A673 (cell line): ENCODE data around the gene TAS1R2. TPM values are rescaled to one million over a fixed set of nuclear protein-coding genes. Genes with fewer than 3 reads are reported as not detected.

Experiments used
- BruUV-seq: library from RNA; stranded (reverse); fragments of 400-500 nt; replicated peaks from 2 replicates; lab custom pipeline; 2021; lab: Mats Ljungman, UMichigan
- CTCF ChIA-PET: fragments of 300-600 bp; sonication (Branson Sonifier 250); formaldehyde crosslinking; loops from one replicate; lab custom pipeline; 2022; ENCODE audit warnings: antibody characterized with exemption; lab: Charles Lee
- POLR2A ChIA-PET: fragments of 300-600 bp; sonication (Branson Sonifier 250); formaldehyde crosslinking; loops from one replicate; lab custom pipeline; 2022; ENCODE audit warnings: antibody characterized with exemption; ENCODE audit not compliant: low non-redundant PET; lab: Charles Lee
- DNase-seq: peaks from one replicate; pipeline ENCODE4 v3.0.0-alpha.2; 2015; ENCODE audit warnings: low spot score
- H3K27ac ChIP-seq: fragments of 200-600 bp; sonication (generic); 2 replicates; pipeline ENCODE4 v1.5.1; 2016; ENCODE audit warnings: mixed run types, low read depth, mild to moderate bottlenecking, mixed read lengths, antibody characterized with exemption, low read length; ENCODE audit not compliant: poor library complexity, severe bottlenecking
- H3K27me3 ChIP-seq: fragments of 200-600 bp; sonication (generic); replicated peaks from 2 replicates; pipeline ENCODE4 v1.6.1; 2017; ENCODE audit warnings: mixed run types, low read depth, mild to moderate bottlenecking, mixed read lengths, antibody characterized with exemption, low read length; ENCODE audit not compliant: insufficient read depth, poor library complexity
- H3K36me3 ChIP-seq: fragments of 200-600 bp; sonication (generic); 2 replicates; pipeline ENCODE4 v1.6.1; 2016; ENCODE audit warnings: mixed run types, mild to moderate bottlenecking, mixed read lengths, antibody characterized with exemption, low read length; ENCODE audit not compliant: insufficient read depth, poor library complexity, severe bottlenecking
- H3K4me1 ChIP-seq: fragments of 200-600 bp; sonication (generic); 2 replicates; pipeline ENCODE4 v1.6.1; 2017; ENCODE audit warnings: mixed run types, mild to moderate bottlenecking, mixed read lengths, antibody characterized with exemption, low read length; ENCODE audit not compliant: insufficient read depth, poor library complexity, severe bottlenecking
- H3K4me3 ChIP-seq: fragments of 200-600 bp; sonication (generic); 2 replicates; pipeline ENCODE4 v1.5.1; 2016; ENCODE audit warnings: low read depth, mixed run types, mild to moderate bottlenecking, mixed read lengths, low read length; ENCODE audit not compliant: poor library complexity, severe bottlenecking
- H3K9me3 ChIP-seq: fragments of 200-600 bp; sonication (generic); 2 replicates; pipeline ENCODE4 v1.6.1; 2016; ENCODE audit warnings: mixed run types, low read depth, mild to moderate bottlenecking, mixed read lengths, antibody characterized with exemption, low read length; ENCODE audit not compliant: poor library complexity, severe bottlenecking
- EZH2 ChIP-seq: fragments of 200-600 bp; sonication (generic); IDR thresholded peaks from 2 replicates; pipeline ENCODE4 v1.6.1; 2017; ENCODE audit warnings: borderline replicate concordance, low read depth, mild to moderate bottlenecking, mixed read lengths, antibody characterized with exemption, low read length; ENCODE audit not compliant: poor library complexity, severe bottlenecking
- intact Hi-C: fragments of 100-400 bp; cut with micrococcal nuclease; formaldehyde crosslinking; loops from one replicate; pipeline ENCODE4 v1.10.0; 2022; ENCODE audit not compliant: unreplicated experiment
- microRNA-seq: library from miRNA; unstranded; fragments of <30 nt; microRNA quantifications from one replicate; pipeline ENCODE4 v1.2.0, GENCODE V29; 2021
- total RNA-seq: library from RNA; stranded (reverse); gene quantifications from 2 replicates; pipeline ENCODE4 v1.2.3, GENCODE V29; 2021
- TF ChIP-seq, protein P1 (sequence below): fragments of 300-800, 200-600 bp; sonication (generic); conservative IDR thresholded peaks from 2 replicates; pipeline ENCODE4 v1.5.1; 2017; ENCODE audit warnings: low read depth, mild to moderate bottlenecking, antibody characterized with exemption, low read length, moderate library complexity, mixed read lengths

Gene TAS1R2
- total RNA-seq, 1 experiment from 2014 or later = not detected

DNA sequence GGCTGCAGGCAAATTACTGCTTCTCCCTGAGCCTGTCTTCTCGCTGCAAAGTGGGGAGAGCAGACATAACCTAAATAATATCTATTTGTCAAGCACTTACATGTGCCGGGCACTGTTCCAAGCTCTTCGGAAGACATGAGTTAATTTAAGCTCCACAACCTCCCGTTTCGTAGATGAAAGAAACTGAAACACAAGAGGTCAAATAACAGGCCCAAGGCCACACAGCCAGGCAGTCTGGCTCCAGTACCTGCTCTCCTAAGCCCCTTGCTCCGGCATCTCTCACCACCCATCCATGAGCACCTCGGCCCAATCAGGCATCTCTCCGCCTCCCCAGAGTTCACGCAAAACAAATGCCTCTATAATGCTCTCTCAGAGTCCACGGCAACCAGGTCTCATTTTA is 65.4 kb downstream of the TAS1R2 start:
- ChIA-PET POLR2A (no interaction called here), CTCF (no interaction called here)
- DNase-seq = no peak
- Histone ChIP-seq H3K4me1 (peaks cover 16% of the 10 kb centered on the region), H3K36me3 (no peaks in the 10 kb centered on the region), H3K27ac (no peak overlapping the region), H3K9me3 (no peaks in the 10 kb centered on the region), H3K27me3 (no peaks in the 10 kb centered on the region), H3K4me3 (no peak overlapping the region)
- BruUV-seq = no TSS peak
- intact Hi-C loops = no loop called here
- TF ChIP-seq, protein P1, sequence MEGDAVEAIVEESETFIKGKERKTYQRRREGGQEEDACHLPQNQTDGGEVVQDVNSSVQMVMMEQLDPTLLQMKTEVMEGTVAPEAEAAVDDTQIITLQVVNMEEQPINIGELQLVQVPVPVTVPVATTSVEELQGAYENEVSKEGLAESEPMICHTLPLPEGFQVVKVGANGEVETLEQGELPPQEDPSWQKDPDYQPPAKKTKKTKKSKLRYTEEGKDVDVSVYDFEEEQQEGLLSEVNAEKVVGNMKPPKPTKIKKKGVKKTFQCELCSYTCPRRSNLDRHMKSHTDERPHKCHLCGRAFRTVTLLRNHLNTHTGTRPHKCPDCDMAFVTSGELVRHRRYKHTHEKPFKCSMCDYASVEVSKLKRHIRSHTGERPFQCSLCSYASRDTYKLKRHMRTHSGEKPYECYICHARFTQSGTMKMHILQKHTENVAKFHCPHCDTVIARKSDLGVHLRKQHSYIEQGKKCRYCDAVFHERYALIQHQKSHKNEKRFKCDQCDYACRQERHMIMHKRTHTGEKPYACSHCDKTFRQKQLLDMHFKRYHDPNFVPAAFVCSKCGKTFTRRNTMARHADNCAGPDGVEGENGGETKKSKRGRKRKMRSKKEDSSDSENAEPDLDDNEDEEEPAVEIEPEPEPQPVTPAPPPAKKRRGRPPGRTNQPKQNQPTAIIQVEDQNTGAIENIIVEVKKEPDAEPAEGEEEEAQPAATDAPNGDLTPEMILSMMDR = no peak

DNA sequence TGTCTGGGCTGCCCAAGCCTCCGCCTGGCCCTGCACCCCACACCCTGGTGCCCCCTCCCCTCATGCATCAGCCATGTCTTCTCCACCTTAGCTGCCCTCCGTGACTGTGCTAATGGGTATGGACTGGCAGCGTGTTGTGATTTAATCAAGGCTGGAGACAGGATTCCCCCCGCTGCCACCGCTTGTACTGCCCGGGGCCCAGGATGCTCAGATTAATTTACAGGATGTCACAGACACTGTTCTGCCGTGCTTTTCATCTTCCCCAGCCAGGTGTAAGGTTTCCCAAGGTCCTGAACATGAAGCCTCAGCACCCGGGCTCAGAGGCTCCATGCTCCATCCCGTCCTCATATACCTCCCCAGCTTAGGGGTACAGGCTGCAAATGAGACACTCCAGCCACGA is 66.3 kb downstream of the TAS1R2 start:
- BruUV-seq = no TSS peak
- H3K27ac ChIP-seq = no peak overlapping the region
- TF ChIP-seq, protein P1 = no peak
- no peak for TF ChIP-seq EZH2
- ChIA-PET CTCF (no interaction called here), POLR2A (no interaction called here)
- no peak overlapping the region for H3K4me3 ChIP-seq
- no peaks in the 10 kb centered on the region for H3K36me3 ChIP-seq
- H3K4me1 ChIP-seq = peaks cover 16% of the 10 kb centered on the region
- no peak for DNase-seq
- intact Hi-C loops = no loop called here
- H3K9me3 ChIP-seq = no peaks in the 10 kb centered on the region
- H3K27me3 ChIP-seq = no peaks in the 10 kb centered on the region

GRCh38 chr1:18792747-18793146 is 66.7 kb downstream of the TAS1R2 start:
- TF ChIP-seq, protein P1 = no peak
- no peak for TF ChIP-seq EZH2
- Histone ChIP-seq H3K36me3 (no peaks in the 10 kb centered on the region), H3K4me1 (peaks cover 16% of the 10 kb centered on the region), H3K9me3 (no peaks in the 10 kb centered on the region), H3K4me3 (no peak overlapping the region), H3K27ac (no peak overlapping the region), H3K27me3 (no peaks in the 10 kb centered on the region)
- POLR2A ChIA-PET = no interaction called here
- DNase-seq = no peak
- intact Hi-C loops = no loop called here
- BruUV-seq = no TSS peak
- CTCF ChIA-PET = no interaction called here

Small RNAs within 50 kb of the gene (microRNA-seq; reads per million reads assigned to microRNA genes)
- gene MIR1290 (not detected), gene MIR4695 (not detected)

Other genes starting within 250 kb of the TAS1R2 start
- 29.8 and 36.5 TPM in 2 replicates for gene PAX7, start 228.8 kb downstream of the TAS1R2 start, total RNA-seq
- gene ALDH4A1, start 42.9 kb upstream of the TAS1R2 start, total RNA-seq = 18.4 and 23.1 TPM in 2 replicates
- 13.3 and 16.3 TPM in 2 replicates for gene IFFO2, start 97.0 kb upstream of the TAS1R2 start, total RNA-seq